GM18858 (cell line): ENCODE data around the gene SRD5A2.

Experiments used
- ATAC-seq: cut with Tn5 transposase; IDR thresholded peaks from one replicate; pipeline ENCODE4 v1.9.1; 2021; ENCODE audit not compliant: unreplicated experiment

SRD5A2 gene

DNA sequence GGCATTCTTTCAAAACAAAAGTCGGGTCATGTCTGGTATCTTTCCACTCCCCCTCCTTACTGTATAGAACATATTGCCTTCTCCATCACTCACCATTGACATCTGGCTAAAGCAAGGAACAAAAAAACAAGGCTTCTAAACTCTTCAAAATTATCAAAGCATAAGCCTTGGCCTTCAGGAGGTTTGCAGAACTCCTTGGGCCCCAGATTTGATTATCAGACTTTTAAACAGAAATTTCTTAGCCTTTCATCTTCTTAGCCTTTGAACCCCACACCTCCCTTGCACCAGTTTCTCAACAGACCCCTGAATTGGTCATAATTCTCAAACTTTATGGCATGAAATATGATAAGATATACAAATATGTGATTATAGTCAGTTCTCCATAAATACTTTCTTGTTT lies 106.4 kb downstream of the SRD5A2 start:
- no peak for ATAC-seq
